T-helper 2 cell treated with Interferon-gamma antibody and Interleukin-4, amounts not matched to agents 5 μg/mL and 100 μg/mL, for 36 hours (primary cell): ENCODE measurements around the gene SNX24.
"Not testable (repeated sequence)": the region's sequence is repeated elsewhere in the genome, so short reads cannot be mapped to it uniquely, and the experiment has no call there.

Experiments
- DNase-seq: peaks from one replicate; pipeline ENCODE4 v3.0.0; 2021; ENCODE audit warnings: low spot score
- H3K27ac Mint-ChIP-seq: one replicate; pipeline ENCODE4 v1.8.0; 2021; ENCODE audit warnings: mild to moderate bottlenecking, mixed read lengths
- H3K27me3 Mint-ChIP-seq: one replicate; pipeline ENCODE4 v1.8.0; 2021; ENCODE audit warnings: low read depth, mixed read lengths
- H3K36me3 Mint-ChIP-seq: one replicate; pipeline ENCODE4 v1.8.0; 2021; ENCODE audit warnings: low read depth, mixed read lengths
- H3K4me1 Mint-ChIP-seq: one replicate; pipeline ENCODE4 v1.8.0; 2021; ENCODE audit warnings: low read depth, mixed read lengths
- H3K4me3 Mint-ChIP-seq: one replicate; pipeline ENCODE4 v1.8.0; 2022; ENCODE audit warnings: mild to moderate bottlenecking, moderate library complexity, mixed read lengths
- H3K9me3 Mint-ChIP-seq: one replicate; pipeline ENCODE4 v1.8.0; 2021; ENCODE audit warnings: mixed read lengths

Gene SNX24

GRCh38 chr5:122973759-122974158 is 128.3 kb downstream of the SNX24 start:
- not testable (repeated sequence) for H3K9me3 Mint-ChIP-seq, H3K27me3 Mint-ChIP-seq, H3K4me3 Mint-ChIP-seq, H3K27ac Mint-ChIP-seq, H3K4me1 Mint-ChIP-seq, H3K36me3 Mint-ChIP-seq, DNase-seq

- not testable (repeated sequence) for H3K27me3 Mint-ChIP-seq, H3K36me3 Mint-ChIP-seq
Measured at GRCh38 chr5:122974251-122974650, 128.8 kb downstream of the SNX24 start.

DNA sequence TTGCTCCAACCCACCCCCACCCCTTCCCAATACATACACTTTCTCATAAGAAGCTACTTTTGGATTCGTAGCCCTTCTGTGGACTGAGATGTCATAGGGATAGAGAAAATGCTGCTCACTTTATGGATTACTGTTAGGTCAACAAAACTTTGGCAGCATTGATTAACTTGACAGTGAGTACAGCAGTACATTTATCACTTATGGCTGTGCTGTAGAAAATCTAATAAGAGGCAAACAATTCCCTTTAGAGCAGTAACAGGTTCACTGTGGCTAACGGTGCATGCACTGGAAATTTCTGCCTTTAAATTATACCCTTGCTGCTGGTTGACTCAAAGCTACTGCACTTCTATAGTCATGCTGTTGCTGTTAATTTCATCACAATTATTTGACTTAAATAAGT is 131.9 kb downstream of the SNX24 start:
- no peak for DNase-seq

More at GRCh38 chr5:122974251-122974650, 128.8 kb downstream of the SNX24 start:
- not testable (repeated sequence) for H3K4me1 Mint-ChIP-seq, DNase-seq, H3K9me3 Mint-ChIP-seq, H3K4me3 Mint-ChIP-seq, H3K27ac Mint-ChIP-seq

GRCh38 chr5:122978068-122978467 is 132.7 kb downstream of the SNX24 start:
- H3K27me3 Mint-ChIP-seq = peaks cover 7% of the 10 kb centered on the region
- no peak for DNase-seq
- H3K4me3 Mint-ChIP-seq = no peak overlapping the region
- H3K36me3 Mint-ChIP-seq = no peaks in the 10 kb centered on the region
- H3K9me3 Mint-ChIP-seq = no peaks in the 10 kb centered on the region
- no peak overlapping the region for H3K27ac Mint-ChIP-seq
- H3K4me1 Mint-ChIP-seq = no peaks in the 10 kb centered on the region

More for the DNA sequence above, 131.9 kb downstream of the SNX24 start:
- Mint-ChIP-seq H3K36me3 (no peaks in the 10 kb centered on the region), H3K4me3 (no peak overlapping the region), H3K27ac (no peak overlapping the region), H3K9me3 (no peaks in the 10 kb centered on the region), H3K27me3 (peaks cover 7% of the 10 kb centered on the region), H3K4me1 (no peaks in the 10 kb centered on the region)

GRCh38 chr5:122978644-122979297 is 133.4 kb downstream of the SNX24 start:
- Mint-ChIP-seq H3K4me1 (no peaks in the 10 kb centered on the region), H3K36me3 (no peaks in the 10 kb centered on the region), H3K27me3 (peaks cover 7% of the 10 kb centered on the region), H3K9me3 (no peaks in the 10 kb centered on the region), H3K4me3 (no peak overlapping the region), H3K27ac (no peak overlapping the region)
- DNase-seq = no peak

GRCh38 chr5:122981846-122982245 is 136.4 kb downstream of the SNX24 start:
- no peak for DNase-seq
- Mint-ChIP-seq H3K27ac (no peak overlapping the region), H3K9me3 (no peaks in the 10 kb centered on the region), H3K27me3 (peaks cover 6% of the 10 kb centered on the region), H3K36me3 (no peaks in the 10 kb centered on the region), H3K4me1 (no peaks in the 10 kb centered on the region), H3K4me3 (no peak overlapping the region)

DNA sequence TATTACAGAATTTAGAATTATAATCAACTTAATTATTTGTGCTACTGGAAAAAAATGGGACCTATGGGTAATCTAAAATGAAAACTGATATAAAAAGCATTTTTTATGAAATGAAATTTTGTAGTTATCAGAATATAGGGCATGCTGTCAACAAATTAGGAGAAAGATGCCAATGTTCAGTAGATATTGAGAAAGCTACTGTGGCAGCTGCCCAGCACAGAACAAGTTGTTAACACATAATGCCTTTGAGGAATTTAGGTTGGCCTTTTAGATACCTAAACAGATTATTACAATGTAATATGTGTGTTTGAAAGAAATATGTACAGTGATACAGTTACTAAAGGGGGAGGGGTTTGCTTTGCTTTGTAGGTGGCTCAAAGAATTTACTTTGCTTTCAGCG is 137.0 kb downstream of the SNX24 start:
- H3K4me1 Mint-ChIP-seq = no peaks in the 10 kb centered on the region
- DNase-seq = no peak
- no peak overlapping the region for H3K4me3 Mint-ChIP-seq
- no peaks in the 10 kb centered on the region for H3K9me3 Mint-ChIP-seq
- H3K27ac Mint-ChIP-seq = no peak overlapping the region
- no peaks in the 10 kb centered on the region for H3K36me3 Mint-ChIP-seq
- peaks cover 6% of the 10 kb centered on the region for H3K27me3 Mint-ChIP-seq

DNA sequence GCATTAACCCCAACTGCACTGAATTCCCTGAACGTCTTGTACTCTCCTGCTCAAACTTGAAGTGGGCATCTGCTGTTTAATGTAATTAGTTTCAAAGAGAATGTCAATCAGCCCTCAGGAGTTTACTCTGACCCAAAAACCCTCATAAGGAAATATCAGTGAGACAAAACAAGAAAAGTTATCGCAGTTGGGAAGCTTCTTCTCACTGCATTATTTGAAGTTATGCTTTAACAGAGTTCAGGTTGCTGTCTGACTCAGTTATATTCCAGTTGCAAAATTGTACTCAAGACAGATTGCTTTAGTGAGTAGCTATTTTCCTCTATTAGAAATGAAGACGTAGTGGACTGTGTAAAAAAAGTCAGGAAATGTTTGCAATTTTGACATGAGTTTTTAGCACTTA is 139.0 kb downstream of the SNX24 start:
- Mint-ChIP-seq H3K36me3 (no peaks in the 10 kb centered on the region), H3K9me3 (no peaks in the 10 kb centered on the region), H3K27me3 (peaks cover 6% of the 10 kb centered on the region), H3K4me3 (no peak overlapping the region), H3K4me1 (no peaks in the 10 kb centered on the region), H3K27ac (no peak overlapping the region)
- DNase-seq = no peak

DNA sequence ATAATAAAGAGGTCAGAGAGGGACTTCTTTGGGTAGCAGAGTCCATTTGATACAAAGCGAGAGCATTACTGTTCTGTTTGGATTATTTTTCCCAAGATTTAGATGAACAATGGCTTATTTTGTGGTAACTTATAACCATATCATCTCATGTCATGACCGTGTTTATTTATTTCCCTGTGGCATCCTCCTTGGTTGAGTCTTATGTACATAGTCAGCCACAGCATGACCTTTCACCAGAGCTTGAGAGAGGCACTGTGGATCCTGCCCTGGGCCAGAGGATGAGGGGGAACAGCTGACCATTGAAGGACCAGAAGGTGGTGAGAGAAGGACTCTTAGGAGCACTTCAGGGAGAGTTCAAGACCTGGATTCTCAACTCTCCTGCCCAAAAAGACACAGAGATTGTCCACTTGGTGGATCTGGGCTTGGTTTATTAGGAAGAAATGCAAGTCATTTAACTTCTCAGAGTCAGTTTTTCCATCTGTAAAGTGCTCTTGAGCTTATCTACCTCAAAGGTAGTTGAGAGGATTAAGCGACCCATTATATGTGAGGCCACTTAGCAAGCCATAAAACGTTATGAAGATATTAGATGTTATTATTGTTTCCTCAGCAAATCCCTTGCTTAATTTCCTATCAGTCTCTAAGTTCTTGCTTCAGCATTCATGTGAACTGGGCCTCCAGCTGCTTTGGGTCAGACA is 139.7 kb downstream of the SNX24 start:
- H3K4me1 Mint-ChIP-seq = no peaks in the 10 kb centered on the region
- peaks cover 9% of the 10 kb centered on the region for H3K27me3 Mint-ChIP-seq
- H3K36me3 Mint-ChIP-seq = no peaks in the 10 kb centered on the region
- H3K9me3 Mint-ChIP-seq = no peaks in the 10 kb centered on the region
- H3K27ac Mint-ChIP-seq = no peak overlapping the region
- H3K4me3 Mint-ChIP-seq = no peak overlapping the region
- DNase-seq = no peak

- H3K27ac Mint-ChIP-seq = no peak overlapping the region
- H3K4me1 Mint-ChIP-seq = no peaks in the 10 kb centered on the region
- H3K36me3 Mint-ChIP-seq = no peaks in the 10 kb centered on the region
- H3K4me3 Mint-ChIP-seq = no peak overlapping the region
- no peak for DNase-seq
- peaks cover 9% of the 10 kb centered on the region for H3K27me3 Mint-ChIP-seq
- no peaks in the 10 kb centered on the region for H3K9me3 Mint-ChIP-seq
Measured at GRCh38 chr5:122985954-122986721, 140.7 kb downstream of the SNX24 start.

DNA sequence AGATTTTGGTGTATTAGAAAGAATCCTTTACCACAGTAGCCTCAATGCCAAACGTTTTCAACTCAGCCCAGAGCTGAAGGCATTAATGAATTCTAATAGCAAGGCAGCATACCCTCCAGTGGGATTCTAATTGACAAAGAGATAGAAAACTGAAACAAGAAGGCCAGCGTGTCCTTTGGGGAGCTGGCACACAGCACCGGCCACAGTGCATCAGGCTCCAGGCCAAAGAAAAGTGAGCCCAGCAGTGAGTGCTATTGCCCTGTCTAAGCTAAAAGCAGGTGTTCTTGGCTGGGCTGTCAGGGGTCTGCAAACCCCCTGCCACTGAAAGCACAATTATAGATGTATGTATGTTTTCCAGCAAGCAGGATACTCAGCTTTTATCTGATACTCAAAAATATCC is 150.7 kb downstream of the SNX24 start:
- H3K9me3 Mint-ChIP-seq = no peaks in the 10 kb centered on the region
- peaks cover 5% of the 10 kb centered on the region for H3K27me3 Mint-ChIP-seq
- no peak for DNase-seq
- H3K27ac Mint-ChIP-seq = no peak overlapping the region
- H3K4me3 Mint-ChIP-seq = no peak overlapping the region
- H3K36me3 Mint-ChIP-seq = no peaks in the 10 kb centered on the region
- no peaks in the 10 kb centered on the region for H3K4me1 Mint-ChIP-seq

DNA sequence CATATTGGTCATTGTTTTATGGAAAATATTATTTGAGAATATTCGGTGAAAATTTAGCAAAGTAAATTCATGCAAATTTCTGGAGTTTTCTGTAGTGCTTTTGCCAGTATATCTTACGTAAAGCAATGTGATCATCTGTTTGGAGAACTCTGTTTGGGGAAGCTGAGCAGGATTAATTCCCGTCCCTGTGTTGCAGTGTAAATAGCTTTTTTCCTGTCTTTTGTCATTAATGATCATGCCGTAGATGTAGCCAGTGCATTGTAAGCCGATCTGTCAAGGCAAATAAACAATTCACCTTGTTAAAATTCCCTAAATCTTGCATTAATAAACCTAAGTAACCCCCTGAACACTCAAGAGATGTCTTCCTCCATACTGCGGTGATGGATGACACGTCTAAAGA is 151.9 kb downstream of the SNX24 start:
- no peak for DNase-seq
- Mint-ChIP-seq H3K36me3 (no peaks in the 10 kb centered on the region), H3K9me3 (no peaks in the 10 kb centered on the region), H3K4me3 (no peak overlapping the region), H3K4me1 (no peaks in the 10 kb centered on the region), H3K27me3 (peaks cover 5% of the 10 kb centered on the region), H3K27ac (peak overlapping the region; percentile 2)

GRCh38 chr5:122999947-123000563 is 154.6 kb downstream of the SNX24 start:
- no peaks in the 10 kb centered on the region for H3K9me3 Mint-ChIP-seq
- peak; percentile 18 for DNase-seq
- H3K36me3 Mint-ChIP-seq = no peaks in the 10 kb centered on the region
- H3K4me1 Mint-ChIP-seq = no peaks in the 10 kb centered on the region
- no peak overlapping the region for H3K4me3 Mint-ChIP-seq
- no peak overlapping the region for H3K27ac Mint-ChIP-seq
- H3K27me3 Mint-ChIP-seq = peaks cover 5% of the 10 kb centered on the region

DNA sequence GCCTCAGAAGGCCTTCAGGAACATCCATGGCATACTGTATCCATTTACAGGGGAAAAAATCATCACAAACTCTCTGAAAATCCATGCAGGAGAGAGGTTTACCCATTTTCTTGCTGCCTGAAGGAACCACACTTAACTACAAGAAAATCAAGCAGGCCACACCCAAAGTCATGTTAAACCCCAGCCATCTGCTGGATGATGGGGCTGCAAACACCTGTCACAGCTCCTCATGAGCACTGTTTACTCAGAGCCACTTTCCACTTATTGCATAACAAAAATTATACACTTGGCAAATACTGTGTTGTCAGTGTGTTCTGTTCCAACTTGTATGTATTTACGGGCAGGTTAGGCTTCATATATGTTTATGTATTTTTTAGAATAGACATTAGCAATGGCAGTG is 155.3 kb downstream of the SNX24 start:
- Mint-ChIP-seq H3K36me3 (no peaks in the 10 kb centered on the region), H3K4me3 (no peak overlapping the region), H3K27me3 (peaks cover 8% of the 10 kb centered on the region), H3K4me1 (no peaks in the 10 kb centered on the region), H3K9me3 (no peaks in the 10 kb centered on the region), H3K27ac (no peak overlapping the region)
- DNase-seq = no peak
